Calu3 (cell line): ENCODE measurements around the gene KIR3DL2. TPM values are rescaled to one million over a fixed set of nuclear protein-coding genes. Genes with fewer than 3 reads are reported as not detected.
"Not testable (repeated sequence)": the region's sequence is repeated elsewhere in the genome, so short reads cannot be mapped to it uniquely, and the experiment has no call there.

Experiments used
- BruUV-seq: library from RNA; stranded (reverse); fragments of 400-500 nt; replicated peaks from 2 replicates; lab custom pipeline; 2021; lab: Mats Ljungman, UMichigan
- CTCF ChIA-PET: fragments of 300-600 bp; sonication (Branson Sonifier 250); formaldehyde crosslinking; loops from one replicate; lab custom pipeline; 2022; ENCODE audit warnings: antibody characterized with exemption; lab: Charles Lee
- DNase-seq: peaks from one replicate; pipeline ENCODE4 v3.0.0; 2022
- H3K27ac Mint-ChIP-seq: one replicate; pipeline ENCODE4 v1.8.0; 2022; ENCODE audit warnings: mixed read lengths; ENCODE audit not compliant: unreplicated experiment
- H3K27me3 Mint-ChIP-seq: one replicate; pipeline ENCODE4 v1.8.0; 2022; ENCODE audit warnings: mixed read lengths; ENCODE audit not compliant: unreplicated experiment
- H3K36me3 Mint-ChIP-seq: one replicate; pipeline ENCODE4 v1.8.0; 2022; ENCODE audit warnings: mild to moderate bottlenecking, moderate library complexity, mixed read lengths; ENCODE audit not compliant: insufficient read depth, unreplicated experiment
- H3K4me1 Mint-ChIP-seq: one replicate; pipeline ENCODE4 v1.8.0; 2022; ENCODE audit warnings: mild to moderate bottlenecking, low read depth, mixed read lengths; ENCODE audit not compliant: unreplicated experiment
- H3K4me3 Mint-ChIP-seq: one replicate; pipeline ENCODE4 v1.8.0; 2022; ENCODE audit warnings: mild to moderate bottlenecking, low read depth, moderate library complexity, mixed read lengths; ENCODE audit not compliant: unreplicated experiment
- H3K9me3 Mint-ChIP-seq: one replicate; pipeline ENCODE4 v1.8.0; 2022; ENCODE audit warnings: low read depth, mixed read lengths; ENCODE audit not compliant: unreplicated experiment
- intact Hi-C: fragments of 100-400 bp; cut with micrococcal nuclease; formaldehyde crosslinking; loops from one replicate; pipeline ENCODE4 v1.10.0; 2022; ENCODE audit not compliant: unreplicated experiment
- total RNA-seq: library from RNA; stranded (reverse); gene quantifications from 2 replicates; pipeline ENCODE4 v1.2.3, GENCODE V29; 2022
- TF ChIP-seq, protein P1 (sequence below): fragments of 200-600 bp; IDR thresholded peaks from one replicate; pipeline ENCODE4 v1.8.0; 2022; ENCODE audit warnings: antibody characterized with exemption; ENCODE audit not compliant: unreplicated experiment

KIR3DL2 gene
- total RNA-seq, 1 experiment from 2014 or later, result not detected

DNA sequence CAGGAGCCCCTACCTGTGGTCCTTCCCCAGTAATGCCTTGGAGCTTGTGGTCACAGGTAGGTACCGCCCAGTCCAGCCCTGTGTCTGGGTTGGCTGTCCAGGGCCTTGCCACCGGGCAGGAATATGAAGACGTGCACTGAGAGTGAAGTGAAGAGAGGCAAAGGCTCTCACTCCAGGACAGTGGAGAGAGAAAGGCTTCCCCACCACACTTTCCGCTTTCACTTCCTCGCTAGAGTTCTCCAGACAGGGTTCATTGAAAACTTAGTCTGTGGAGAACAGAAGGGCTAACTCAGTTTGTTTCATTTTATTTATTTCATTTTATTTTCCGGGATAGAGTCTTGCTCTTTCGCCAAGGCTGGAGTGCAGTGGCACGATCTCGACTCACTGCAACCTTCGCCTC is 38.0 kb downstream of the KIR3DL2 start:
- intact Hi-C loops, result no loop called here
- CTCF ChIA-PET, result no interaction called here
- TF ChIP-seq, protein P1, sequence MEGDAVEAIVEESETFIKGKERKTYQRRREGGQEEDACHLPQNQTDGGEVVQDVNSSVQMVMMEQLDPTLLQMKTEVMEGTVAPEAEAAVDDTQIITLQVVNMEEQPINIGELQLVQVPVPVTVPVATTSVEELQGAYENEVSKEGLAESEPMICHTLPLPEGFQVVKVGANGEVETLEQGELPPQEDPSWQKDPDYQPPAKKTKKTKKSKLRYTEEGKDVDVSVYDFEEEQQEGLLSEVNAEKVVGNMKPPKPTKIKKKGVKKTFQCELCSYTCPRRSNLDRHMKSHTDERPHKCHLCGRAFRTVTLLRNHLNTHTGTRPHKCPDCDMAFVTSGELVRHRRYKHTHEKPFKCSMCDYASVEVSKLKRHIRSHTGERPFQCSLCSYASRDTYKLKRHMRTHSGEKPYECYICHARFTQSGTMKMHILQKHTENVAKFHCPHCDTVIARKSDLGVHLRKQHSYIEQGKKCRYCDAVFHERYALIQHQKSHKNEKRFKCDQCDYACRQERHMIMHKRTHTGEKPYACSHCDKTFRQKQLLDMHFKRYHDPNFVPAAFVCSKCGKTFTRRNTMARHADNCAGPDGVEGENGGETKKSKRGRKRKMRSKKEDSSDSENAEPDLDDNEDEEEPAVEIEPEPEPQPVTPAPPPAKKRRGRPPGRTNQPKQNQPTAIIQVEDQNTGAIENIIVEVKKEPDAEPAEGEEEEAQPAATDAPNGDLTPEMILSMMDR, result no peak
- Mint-ChIP-seq H3K4me1 (no peaks in the 10 kb centered on the region), H3K27me3 (peaks cover 25% of the 10 kb centered on the region), H3K9me3 (no peaks in the 10 kb centered on the region), H3K4me3 (no peak overlapping the region), H3K36me3 (no peaks in the 10 kb centered on the region), H3K27ac (no peak overlapping the region)
- DNase-seq, result no peak
- BruUV-seq, result no TSS peak

DNA sequence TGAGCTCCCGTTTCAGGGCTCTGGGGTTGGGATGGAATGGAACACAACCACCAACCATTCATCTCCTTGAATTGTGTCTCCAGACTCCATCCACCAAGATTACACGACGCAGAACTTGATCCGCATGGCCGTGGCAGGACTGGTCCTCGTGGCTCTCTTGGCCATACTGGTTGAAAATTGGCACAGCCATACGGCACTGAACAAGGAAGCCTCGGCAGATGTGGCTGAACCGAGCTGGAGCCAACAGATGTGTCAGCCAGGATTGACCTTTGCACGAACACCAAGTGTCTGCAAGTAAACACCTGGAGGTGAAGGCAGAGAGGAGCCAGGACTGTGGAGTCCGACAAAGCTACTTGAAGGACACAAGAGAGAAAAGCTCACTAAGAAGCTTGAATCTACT is 39.3 kb downstream of the KIR3DL2 start:
- no peaks in the 10 kb centered on the region for H3K36me3 Mint-ChIP-seq
- no TSS peak for BruUV-seq
- no peak for DNase-seq
- TF ChIP-seq, protein P1, result no peak
- CTCF ChIA-PET, result interaction anchor here (0.7 kb wide), 1 partner anchor 660 kb away, joined by 3 read pairs; no protein-coding TSS in a partner anchor
- intact Hi-C loops, result no loop called here
- no peaks in the 10 kb centered on the region for H3K9me3 Mint-ChIP-seq
- H3K4me3 Mint-ChIP-seq, result no peak overlapping the region
- H3K27me3 Mint-ChIP-seq, result peaks cover 25% of the 10 kb centered on the region
- H3K4me1 Mint-ChIP-seq, result no peaks in the 10 kb centered on the region
- H3K27ac Mint-ChIP-seq, result no peak overlapping the region

- Mint-ChIP-seq H3K27me3 (peaks cover 59% of the 10 kb centered on the region), H3K36me3 (no peaks in the 10 kb centered on the region), H3K9me3 (no peaks in the 10 kb centered on the region), H3K4me3 (no peak overlapping the region), H3K4me1 (no peaks in the 10 kb centered on the region), H3K27ac (no peak overlapping the region)
- intact Hi-C loops, result no loop called here
- no TSS peak for BruUV-seq
- TF ChIP-seq, protein P1, result no peak
- DNase-seq, result no peak
- CTCF ChIA-PET, result interaction anchor here (0.7 kb wide), 1 partner anchor 12 kb away, joined by 3 read pairs; no protein-coding TSS in a partner anchor
Observed at GRCh38 chr19:54893406-54893805, 43.2 kb downstream of the KIR3DL2 start.

DNA sequence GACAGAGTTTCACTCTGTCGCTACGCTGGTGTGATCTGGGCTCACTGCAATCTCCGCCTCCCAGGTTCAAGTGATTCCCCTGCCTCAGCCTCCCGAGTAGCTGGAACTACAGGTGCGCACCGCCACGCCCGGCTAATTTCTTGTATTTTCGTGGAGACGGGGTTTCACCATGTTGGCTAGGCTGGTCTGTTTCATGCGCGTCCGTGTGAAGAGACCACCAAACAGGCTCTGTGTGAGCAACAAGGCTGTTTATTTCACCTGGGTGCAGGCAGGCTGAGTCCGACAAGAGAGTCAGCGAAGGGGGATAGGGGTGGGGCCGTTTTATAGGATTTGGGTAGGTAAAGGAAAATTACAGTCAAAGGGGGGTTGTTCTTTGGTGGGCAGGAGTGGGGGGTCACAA is 43.9 kb downstream of the KIR3DL2 start:
- H3K27ac Mint-ChIP-seq, BruUV-seq, H3K4me3 Mint-ChIP-seq, H3K4me1 Mint-ChIP-seq, intact Hi-C loops, H3K36me3 Mint-ChIP-seq, H3K9me3 Mint-ChIP-seq, DNase-seq: not testable (repeated sequence)
- peaks cover 59% of the 10 kb centered on the region for H3K27me3 Mint-ChIP-seq
- CTCF ChIA-PET, result interaction anchor here (0.7 kb wide), 1 partner anchor 13 kb away, joined by 3 read pairs; no protein-coding TSS in a partner anchor

- CTCF ChIA-PET, result no interaction called here
- no TSS peak for BruUV-seq
- TF ChIP-seq, protein P1, result no peak
- no peak overlapping the region for H3K27ac Mint-ChIP-seq
- no peaks in the 10 kb centered on the region for H3K9me3 Mint-ChIP-seq
- no peaks in the 10 kb centered on the region for H3K36me3 Mint-ChIP-seq
- intact Hi-C loops, result no loop called here
- DNase-seq, result no peak
- no peaks in the 10 kb centered on the region for H3K4me1 Mint-ChIP-seq
- H3K4me3 Mint-ChIP-seq, result no peak overlapping the region
- H3K27me3 Mint-ChIP-seq, result peaks cover 58% of the 10 kb centered on the region
Observed at GRCh38 chr19:54896036-54896435, 45.8 kb downstream of the KIR3DL2 start.

DNA sequence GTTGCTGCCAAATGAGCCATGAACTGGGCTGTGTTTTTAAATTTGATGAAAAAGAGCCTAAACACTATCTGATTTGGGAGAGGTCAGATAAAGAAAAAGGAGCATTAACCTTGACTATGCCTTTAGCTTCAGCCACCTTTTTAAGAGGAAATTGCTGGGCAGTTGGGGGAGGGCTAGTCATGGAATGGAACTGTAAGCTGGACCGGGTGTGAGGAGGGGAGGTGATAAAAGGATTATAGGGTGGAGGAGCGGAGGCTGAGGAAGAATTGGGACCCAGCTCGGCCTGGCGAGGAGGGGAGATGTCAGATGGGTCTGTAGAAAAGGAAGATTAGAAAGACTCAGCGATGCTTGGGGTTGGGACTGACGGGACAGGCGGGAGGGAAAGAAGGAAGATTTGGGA is 48.4 kb downstream of the KIR3DL2 start:
- peaks cover 65% of the 10 kb centered on the region for H3K27me3 Mint-ChIP-seq
- H3K4me1 Mint-ChIP-seq, CTCF ChIA-PET, DNase-seq, H3K9me3 Mint-ChIP-seq, intact Hi-C loops, H3K36me3 Mint-ChIP-seq, H3K4me3 Mint-ChIP-seq, H3K27ac Mint-ChIP-seq, BruUV-seq: not testable (repeated sequence)

GRCh38 chr19:54899646-54900045 is 49.4 kb downstream of the KIR3DL2 start:
- H3K27ac Mint-ChIP-seq, H3K9me3 Mint-ChIP-seq, H3K4me1 Mint-ChIP-seq, intact Hi-C loops, CTCF ChIA-PET, H3K36me3 Mint-ChIP-seq, DNase-seq, BruUV-seq, H3K4me3 Mint-ChIP-seq: not testable (repeated sequence)
- H3K27me3 Mint-ChIP-seq, result peaks cover 67% of the 10 kb centered on the region
